ENCODE data around the gene WIZ.

Gene WIZ

GRCh38 chr19:15371786-15372380, 77.9 kb downstream of the WIZ start:
- DNase-seq, result no peak

GRCh38 chr19:15371119-15371518, 78.6 kb downstream of the WIZ start:
- DNase-seq, result no peak

Data from activated CD4-positive, CD25-positive, alpha-beta regulatory T cell (primary cell).